ENCODE results near the gene LIMS2.

LIMS2 gene

GRCh38 chr2:127619203-127619590 is 56.1 kb downstream of the LIMS2 start:
- no peak for DNase-seq

GRCh38 chr2:127618551-127619202 is 56.7 kb downstream of the LIMS2 start:
- no peak for DNase-seq

GRCh38 chr2:127615511-127616166 is 59.7 kb downstream of the LIMS2 start:
- DNase-seq, result no peak

GRCh38 chr2:127614731-127615130 is 60.6 kb downstream of the LIMS2 start:
- DNase-seq, result no peak

GRCh38 chr2:127614246-127614645 is 61.1 kb downstream of the LIMS2 start:
- DNase-seq, result no peak

GRCh38 chr2:127612111-127612822 is 63.1 kb downstream of the LIMS2 start:
- no peak for DNase-seq

GRCh38 chr2:127611076-127611925 is 64.0 kb downstream of the LIMS2 start:
- DNase-seq, result no peak

- DNase-seq, result no peak
These were observed 64.8 kb downstream of the LIMS2 start for GRCh38 chr2:127610561-127610960.

GRCh38 chr2:127609818-127610217 is 65.5 kb downstream of the LIMS2 start:
- no peak for DNase-seq

GRCh38 chr2:127609031-127609751 is 66.1 kb downstream of the LIMS2 start:
- DNase-seq, result no peak

GRCh38 chr2:127608061-127609030 is 67.0 kb downstream of the LIMS2 start:
- DNase-seq, result no peak

GRCh38 chr2:127607399-127607908 is 67.9 kb downstream of the LIMS2 start:
- no peak for DNase-seq

- no peak for DNase-seq
These were observed 68.5 kb downstream of the LIMS2 start for GRCh38 chr2:127606625-127607398.

GRCh38 chr2:127605691-127606263 is 69.6 kb downstream of the LIMS2 start:
- DNase-seq, result no peak

- DNase-seq, result no peak
These were observed 70.3 kb downstream of the LIMS2 start for GRCh38 chr2:127604986-127605385.

- no peak for DNase-seq
These were observed 76.1 kb downstream of the LIMS2 start for GRCh38 chr2:127599211-127599610.

GRCh38 chr2:127598711-127599110 is 76.6 kb downstream of the LIMS2 start:
- no peak for DNase-seq

GRCh38 chr2:127597984-127598380 is 77.3 kb downstream of the LIMS2 start:
- DNase-seq, result no peak

- DNase-seq, result no peak
These were observed 78.0 kb downstream of the LIMS2 start for GRCh38 chr2:127597046-127597983.

Measured in NCI-H1048 (cell line).